ENCODE measurements around the gene TINAGL1. TPM values are rescaled to one million over a fixed set of nuclear protein-coding genes. Genes with fewer than 3 reads are reported as not detected.
A peak's percentile ranks its signal among the peaks of the same experiment; 100 is the strongest.

The TINAGL1 gene
- polyA plus RNA-seq (2011; rRNA removed) (0.09 and 0.22 TPM in 2 replicates), polyA plus RNA-seq (2017; fragmentation: RNase III; extraction: RNeasy Plus Mini Kit Qiagen cat#74134 plus additional on column Dnase treatment) (0.88 to 1.2 TPM (median 1.1 TPM) in 3 replicates), polyA minus RNA-seq (2011; rRNA and poly(A)+ RNA removed) (0.33 and 0.63 TPM in 2 replicates)
- polyA plus RNA-seq (2012; cell fraction: cytosol; rRNA removed) = 0.50 and 0.78 TPM in 2 replicates
- polyA plus RNA-seq (2012; cell fraction: nucleus; rRNA removed) = 1.4 and 2.1 TPM in 2 replicates

GRCh38 chr1:31576201-31576669, at the start of gene TINAGL1:
TINAGL1 (plus strand) TSS chr1:31576515; CDS start chr1:31577149, 634 bp downstream.
- WGBS (ENCODE audit: missing lambda C conversion rate) = 63% methylated on average over 2 of the region's 25 CpGs
- DNase-seq (ENCODE audit: low read depth in 1 of 2, low spot score in 1 of 2) (no peak), FAIRE-seq (no peak), ATAC-seq (no peak)
- H3K4me2 ChIP-seq = peak within 1 kb of the TSS; percentile 70
- ChIA-PET POLR2A (no interaction called here), CTCF (interaction anchor here (0.8 to 20.4 kb wide), 3 partner anchors 15 to 53 kb away, joined by 3 to 252 read pairs (median 10); no protein-coding TSS in a partner anchor)
- H3K9me3 ChIP-seq = no peaks in the 10 kb centered on the region
- TF ChIP-seq KDM5A (IDR thresholded peaks at IDR 0.05) (no peak), NFE2L2 (conservative IDR thresholded peaks at IDR 0.05; ENCODE audit: low read length) (no peak), RAD21 (conservative IDR thresholded peaks at IDR 0.05 in 1 of 2, IDR thresholded peaks at IDR 0.05 in 1 of 2) (no peak), RFX5 (IDR thresholded peaks at IDR 0.05) (no peak), MAFK (IDR thresholded peaks at IDR 0.05; ENCODE audit: partially characterized antibody) (no peak), RARB (CRISPR knock-in tag; IDR thresholded peaks at IDR 0.05) (no peak), HEYL (CRISPR knock-in tag; IDR thresholded peaks at IDR 0.05) (no peak), ZSCAN20 (CRISPR knock-in tag; IDR thresholded peaks at IDR 0.05) (no peak), JUNB (IDR thresholded peaks at IDR 0.05) (no peak), EP300 (IDR thresholded peaks at IDR 0.05) (no peak), HOXB5 (CRISPR knock-in tag; IDR thresholded peaks at IDR 0.05) (no peak)
- H3K4me1 ChIP-seq = peaks cover 66% of the 10 kb centered on the region
- H3K4me3 ChIP-seq = no peak within 1 kb of the TSS
- peak within 1 kb of the TSS; percentile 60 to 81; a peak in 5 of 6 replicates for H3K27ac ChIP-seq

GRCh38 chr1:31529999-31530684, 46.2 kb upstream of the TINAGL1 start:
- no peak for ATAC-seq
- FAIRE-seq = no peak
- Histone ChIP-seq H3K27ac (no peak overlapping the region), H3K4me1 (peaks cover 9% of the 10 kb centered on the region; the same call in 2 of the 3 replicates), H3K4me3 (no peak overlapping the region), H3K9me3 (no peaks in the 10 kb centered on the region), H3K4me2 (no peak overlapping the region)
- DNase-seq (ENCODE audit: low read depth in 1 of 2, low spot score in 1 of 2) = no peak
- WGBS (ENCODE audit: missing lambda C conversion rate) = 27% methylated on average over 4 of the region's 4 CpGs
- CTCF ChIA-PET = interaction anchor here (1.2 to 1.3 kb wide), 2 partner anchors 19 to 108 kb away, joined by 3 read pairs; no protein-coding TSS in a partner anchor
- TF ChIP-seq EHMT2 (IDR thresholded peaks at IDR 0.05; ENCODE audit: low read depth) (no peak), HOXA7 (CRISPR knock-in tag; IDR thresholded peaks at IDR 0.05) (no peak), BCL3 (IDR thresholded peaks at IDR 0.05) (no peak), GATA3 (IDR thresholded peaks at IDR 0.05; ENCODE audit: borderline replicate concordance) (no peak), CBX2 (IDR thresholded peaks at IDR 0.05; ENCODE audit: borderline replicate concordance, low read depth) (no peak), MAFK (IDR thresholded peaks at IDR 0.05; ENCODE audit: partially characterized antibody) (no peak)
- POLR2A ChIA-PET = no interaction called here

- WGBS (ENCODE audit: missing lambda C conversion rate) = 48% methylated on average over 10 of the region's 10 CpGs
- no peak overlapping the region for H3K27ac ChIP-seq
- no peak overlapping the region for H3K4me3 ChIP-seq
- no peak; a peak in 1 of 6 replicates for ATAC-seq
- ChIA-PET CTCF (interaction anchor here (0.7 to 2.2 kb wide), 5 partner anchors 9 to 307 kb away, joined by 3 to 5 read pairs (median 3); no protein-coding TSS in a partner anchor), POLR2A (no interaction called here)
- no peak for DNase-seq (ENCODE audit: low read depth in 1 of 2, low spot score in 1 of 2)
- peak overlapping the region; percentile 27 for H3K4me2 ChIP-seq
- H3K4me1 ChIP-seq = peaks cover 9% of the 10 kb centered on the region; the same call in 2 of the 3 replicates
- TF ChIP-seq RFX5 (IDR thresholded peaks at IDR 0.05) (no peak), HMGXB4 (CRISPR knock-in tag; IDR thresholded peaks at IDR 0.05; ENCODE audit: borderline replicate concordance) (no peak), PHF8 (IDR thresholded peaks at IDR 0.05; ENCODE audit: borderline replicate concordance, low read depth) (no peak), EHF (CRISPR knock-in tag; IDR thresholded peaks at IDR 0.05) (no peak), JUNB (IDR thresholded peaks at IDR 0.05) (no peak)
- FAIRE-seq = no peak
- no peaks in the 10 kb centered on the region for H3K9me3 ChIP-seq
Observed at GRCh38 chr1:31531177-31531999, 44.9 kb upstream of the TINAGL1 start.
